ENCODE data around the gene ORC5.

GRCh38 chr7:104124893-104125477, 82.8 kb downstream of the ORC5 start:
- TF ChIP-seq, protein P1, sequence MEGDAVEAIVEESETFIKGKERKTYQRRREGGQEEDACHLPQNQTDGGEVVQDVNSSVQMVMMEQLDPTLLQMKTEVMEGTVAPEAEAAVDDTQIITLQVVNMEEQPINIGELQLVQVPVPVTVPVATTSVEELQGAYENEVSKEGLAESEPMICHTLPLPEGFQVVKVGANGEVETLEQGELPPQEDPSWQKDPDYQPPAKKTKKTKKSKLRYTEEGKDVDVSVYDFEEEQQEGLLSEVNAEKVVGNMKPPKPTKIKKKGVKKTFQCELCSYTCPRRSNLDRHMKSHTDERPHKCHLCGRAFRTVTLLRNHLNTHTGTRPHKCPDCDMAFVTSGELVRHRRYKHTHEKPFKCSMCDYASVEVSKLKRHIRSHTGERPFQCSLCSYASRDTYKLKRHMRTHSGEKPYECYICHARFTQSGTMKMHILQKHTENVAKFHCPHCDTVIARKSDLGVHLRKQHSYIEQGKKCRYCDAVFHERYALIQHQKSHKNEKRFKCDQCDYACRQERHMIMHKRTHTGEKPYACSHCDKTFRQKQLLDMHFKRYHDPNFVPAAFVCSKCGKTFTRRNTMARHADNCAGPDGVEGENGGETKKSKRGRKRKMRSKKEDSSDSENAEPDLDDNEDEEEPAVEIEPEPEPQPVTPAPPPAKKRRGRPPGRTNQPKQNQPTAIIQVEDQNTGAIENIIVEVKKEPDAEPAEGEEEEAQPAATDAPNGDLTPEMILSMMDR (IDR thresholded peaks at IDR 0.05; ENCODE audit: poor library complexity), result no peak
- TF ChIP-seq EZH2phosphoT487 (IDR thresholded peaks at IDR 0.05; ENCODE audit: low read depth, severe bottlenecking, unreplicated experiment), result no peak
